K562 (cell line): Measurements from ENCODE around the gene HNMT. TPM values are rescaled to one million over a fixed set of nuclear protein-coding genes. Genes with fewer than 3 reads are reported as not detected.

Source experiments
- ATF3 ChIP-seq, 2 experiments: fragments of 450-650 bp in 1 of 2; sonication (generic) in 1 of 2; formaldehyde crosslinking in 1 of 2; IDR thresholded peaks in 1 of 2; conservative IDR thresholded peaks in 1 of 2; 2 replicates each; pipeline versions ENCODE4 v1.6.1 to v1.8.1; 2016 to 2023; ENCODE audit warnings: mild to moderate bottlenecking in 2 of 2, moderate library complexity in 2 of 2, inconsistent platforms in 1 of 2, missing genetic modification reagents in 1 of 2
- CEBPG ChIP-seq, 3 experiments: fragments of 200-800 bp in 1 of 3; sonication (Bioruptor generic) in 1 of 3; sonication (generic) in 1 of 3; formaldehyde crosslinking in 1 of 3; IDR thresholded peaks in 2 of 3; conservative IDR thresholded peaks in 1 of 3; 2 replicates each; pipeline versions ENCODE4 v1.6.1 to v1.8.0; 2016 to 2022; ENCODE audit warnings: missing compliant biosample characterization in 2 of 3, missing genetic modification characterization in 2 of 3, mild to moderate bottlenecking in 1 of 3, missing genetic modification reagents in 1 of 3
- CREB3 ChIP-seq: fragments of 450-650 bp; conservative IDR thresholded peaks from 2 replicates; pipeline ENCODE4 v1.6.1; 2016; ENCODE audit warnings: missing genetic modification characterization, low read depth, mild to moderate bottlenecking, missing compliant biosample characterization, moderate library complexity
- E2F3 ChIP-seq: fragments of 250-450 bp; sonication (Bioruptor Pico); IDR thresholded peaks from 2 replicates; pipeline ENCODE4 v1.4.0; 2020; ENCODE audit warnings: mild to moderate bottlenecking
- FOXO4 ChIP-seq: fragments of 450-650 bp; formaldehyde crosslinking; IDR thresholded peaks from 2 replicates; pipeline ENCODE4 v1.4.0; 2020; ENCODE audit warnings: mild to moderate bottlenecking, moderate library complexity
- HBP1 ChIP-seq: fragments of 450-650 bp; formaldehyde crosslinking; IDR thresholded peaks from 2 replicates; pipeline ENCODE4 v1.4.0; 2022; ENCODE audit warnings: missing genetic modification characterization
- NFIC ChIP-seq: fragments of 450-650 bp; IDR thresholded peaks from 2 replicates; pipeline ENCODE4 v1.6.1; 2017; ENCODE audit warnings: mild to moderate bottlenecking, inconsistent platforms
- PBX2 ChIP-seq, 2 experiments: IDR thresholded peaks in 1 of 2; conservative IDR thresholded peaks in 1 of 2; 2 replicates each; pipeline ENCODE4 v1.6.1; 2016; ENCODE audit warnings: low read depth in 2 of 2, mild to moderate bottlenecking in 1 of 2, missing compliant biosample characterization in 1 of 2, missing genetic modification characterization in 1 of 2, moderate library complexity in 1 of 2
- RFX1 ChIP-seq: fragments of 450-650 bp; IDR thresholded peaks from 2 replicates; pipeline ENCODE4 v1.6.1; 2016; ENCODE audit warnings: mild to moderate bottlenecking, moderate library complexity
- SNIP1 ChIP-seq: fragments of 450-650 bp; IDR thresholded peaks from 2 replicates; pipeline ENCODE4 v1.7.1; 2017; ENCODE audit warnings: low read depth, mild to moderate bottlenecking
- SPI1 ChIP-seq: IDR thresholded peaks from 2 replicates; pipeline ENCODE4 v1.6.1; 2011; ENCODE audit warnings: low read depth, low read length, control low read depth, borderline replicate concordance
- STAT5A ChIP-seq: IDR thresholded peaks from 2 replicates; pipeline ENCODE4 v1.6.1; 2012; ENCODE audit warnings: low read length, inconsistent platforms, borderline replicate concordance
- TAF9B ChIP-seq: fragments of 450-650 bp; IDR thresholded peaks from 2 replicates; pipeline ENCODE4 v1.6.1; 2018; ENCODE audit warnings: mild to moderate bottlenecking; ENCODE audit not compliant: partially characterized antibody
- polyA plus RNA-seq, 8 experiments: library from polyadenylated mRNA; depleted of rRNA in 4 of 8; stranded (reverse) in 5 of 8; unstranded in 3 of 8; fragments of >200 nt; fragmentation: Nextera tagmentation in 2 of 8; fragmentation: Illumina TruSeq in 1 of 8; extraction: Ambion mirVana in 2 of 8; extraction: Trizol in 1 of 8; gene quantifications; 2 replicates each; pipeline versions ENCODE4 v1.2.1 to v1.2.3, GENCODE V29; 2011 to 2014; ENCODE audit warnings: inconsistent platforms in 1 of 8, missing spikeins in 1 of 8
- total RNA-seq, 7 experiments: library from RNA; depleted of rRNA in 6 of 7; stranded (reverse); fragments of >200 nt in 6 of 7; fragmentation: Illumina TruSeq in 2 of 7; extraction: Trizol in 2 of 7; gene quantifications; 2 replicates each; pipeline versions ENCODE4 v1.2.1 to v1.2.3, GENCODE V29; 2011 to 2021; ENCODE audit warnings: low replicate concordance in 1 of 7

HNMT gene
- total and polyA plus RNA-seq, 9 of the 15 experiments (the other 6 are each of a cell fraction or from before 2014, with no cell fraction given), result 3.1 to 10.9 (median 5.3) TPM

GRCh38 chr2:137964066-137964858, at the start of gene HNMT (continued):
- no peak for TF ChIP-seq PBX2 (CRISPR knock-in tag; IDR thresholded peaks at IDR 0.05; ENCODE audit: low read depth)
- peak; percentile 75 for TF ChIP-seq PBX2 (tag; conservative IDR thresholded peaks at IDR 0.05; ENCODE audit: low read depth)
- no peak for TF ChIP-seq RFX1
- TF ChIP-seq TAF9B, result no peak
- TF ChIP-seq CREB3 (tag), result no peak
- TF ChIP-seq SNIP1, result no peak
- TF ChIP-seq CEBPG (CRISPR knock-in tag; IDR thresholded peaks at IDR 0.05), result no peak
- peak in 1 of 2 experiments; percentile 43; a peak in 1 of 4 replicates for TF ChIP-seq CEBPG (tag; conservative IDR thresholded peaks at IDR 0.05 in 1 of 2, IDR thresholded peaks at IDR 0.05 in 1 of 2)
- TF ChIP-seq HBP1 (CRISPR knock-in tag), result no peak
- TF ChIP-seq SPI1, result peak; percentile 95
- no peak for TF ChIP-seq ATF3 (IDR thresholded peaks at IDR 0.05)
- TF ChIP-seq ATF3 (CRISPR knock-in tag; conservative IDR thresholded peaks at IDR 0.05), result no peak
- no peak for TF ChIP-seq E2F3 (CRISPR knock-in tag)
- peak; percentile 56 for TF ChIP-seq STAT5A
- TF ChIP-seq NFIC, result peak; percentile 56; the same call in 1 of the 2 replicates
- TF ChIP-seq FOXO4 (CRISPR knock-in tag), result no peak
